GM12874 (cell line): ENCODE data around the gene ASAP2.

Experiments
- CTCF ChIP-seq: IDR thresholded peaks from 2 replicates; pipeline ENCODE4 v1.5.1; 2011; ENCODE audit warnings: low read depth, mild to moderate bottlenecking, control low read depth, low read length, moderate library complexity; ENCODE audit not compliant: insufficient read depth

ASAP2 gene

GRCh38 chr2:9311488-9311887 lies 104.9 kb downstream of the ASAP2 start:
- TF ChIP-seq CTCF, result no peak

GRCh38 chr2:9312591-9312990 lies 106.0 kb downstream of the ASAP2 start:
- no peak for TF ChIP-seq CTCF

- TF ChIP-seq CTCF, result no peak
Measured at GRCh38 chr2:9313443-9313842, 106.8 kb downstream of the ASAP2 start.

- no peak for TF ChIP-seq CTCF
Measured at GRCh38 chr2:9315280-9315847, 108.8 kb downstream of the ASAP2 start.

GRCh38 chr2:9317559-9317958 lies 110.9 kb downstream of the ASAP2 start:
- no peak for TF ChIP-seq CTCF

- TF ChIP-seq CTCF, result no peak
Measured at GRCh38 chr2:9318461-9319337, 112.1 kb downstream of the ASAP2 start.

GRCh38 chr2:9319338-9319715 lies 112.7 kb downstream of the ASAP2 start:
- TF ChIP-seq CTCF, result no peak
